Cardiac fibroblast (primary cell): Measurements from ENCODE around the gene ELL.

ENCODE experiments used
- DNase-seq, 2 donors: peaks; one replicate each; pipeline versions ENCODE4 v3.0.0 to v3.0.0-alpha.2; 2010; ENCODE audit warnings: low read depth in 2 of 2
- H3K4me3 ChIP-seq, 2 donors: replicated peaks in 1 of 2; 1 replicate in 1 of 2; 2 replicates in 1 of 2; pipeline ENCODE4 v1.5.1; 2011; ENCODE audit warnings: low read depth in 2 of 2, low read length in 2 of 2, mild to moderate bottlenecking in 2 of 2, moderate library complexity in 1 of 2
- CTCF ChIP-seq: IDR thresholded peaks from one replicate; pipeline ENCODE4 v1.5.1; 2011; ENCODE audit warnings: low read depth, mild to moderate bottlenecking, low read length, inconsistent platforms

Gene ELL

GRCh38 chr19:18504886-18505610, 16.8 kb downstream of the ELL start:
- no peak for DNase-seq
- no peak overlapping the region for H3K4me3 ChIP-seq
- no peak for TF ChIP-seq CTCF

DNA sequence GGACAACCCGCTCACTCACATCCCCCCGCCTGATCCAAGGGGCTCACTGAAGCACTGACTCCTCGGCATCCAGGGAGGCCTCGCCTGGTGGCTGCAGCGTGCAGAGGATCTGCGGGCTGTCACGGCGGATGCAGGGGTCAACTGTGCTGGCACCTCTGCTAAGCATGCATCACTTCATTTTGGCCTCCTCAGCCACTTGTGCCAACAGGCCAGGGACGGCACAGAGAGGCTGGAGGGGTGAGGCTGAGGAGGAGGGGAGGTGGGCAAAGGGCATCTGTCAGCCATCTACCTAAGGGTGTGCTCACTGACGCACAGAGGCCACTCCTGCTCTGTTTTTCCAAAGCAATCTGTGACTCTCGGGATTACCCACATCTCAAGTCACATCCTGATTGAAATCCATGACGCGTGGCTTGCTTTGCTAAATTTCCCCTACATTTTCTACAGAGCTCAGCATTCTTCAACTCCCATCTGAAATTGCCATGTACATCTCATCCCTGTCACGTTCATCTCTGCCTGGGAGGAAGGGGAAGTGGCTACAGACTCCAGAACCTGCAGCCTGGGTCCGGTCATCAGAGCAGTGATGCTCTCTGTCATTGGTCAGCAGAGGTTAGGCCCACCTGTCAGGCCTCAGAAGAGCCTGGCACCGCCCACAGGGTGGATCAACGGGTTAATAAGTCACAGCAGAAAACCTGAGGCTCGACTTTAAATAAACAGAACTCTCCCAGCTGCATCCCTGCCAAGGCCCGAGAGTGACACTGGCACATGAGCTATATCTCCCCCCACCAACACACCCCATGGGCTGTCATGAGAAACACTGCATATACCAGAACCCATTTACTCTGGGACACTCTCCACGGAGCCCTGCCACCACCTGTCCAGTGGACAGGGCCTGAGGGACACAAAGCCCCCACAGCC, 17.6 kb downstream of the ELL start:
- no peak for TF ChIP-seq CTCF

GRCh38 chr19:18503337-18503970, 18.4 kb downstream of the ELL start:
- DNase-seq: no peak
- no peak overlapping the region for H3K4me3 ChIP-seq
- TF ChIP-seq CTCF: no peak

More for the DNA sequence above, 17.6 kb downstream of the ELL start:
- no peak for DNase-seq
- H3K4me3 ChIP-seq: no peak overlapping the region

GRCh38 chr19:18502638-18503294, 19.1 kb downstream of the ELL start:
- DNase-seq: no peak
- no peak for TF ChIP-seq CTCF
- no peak overlapping the region for H3K4me3 ChIP-seq

DNA sequence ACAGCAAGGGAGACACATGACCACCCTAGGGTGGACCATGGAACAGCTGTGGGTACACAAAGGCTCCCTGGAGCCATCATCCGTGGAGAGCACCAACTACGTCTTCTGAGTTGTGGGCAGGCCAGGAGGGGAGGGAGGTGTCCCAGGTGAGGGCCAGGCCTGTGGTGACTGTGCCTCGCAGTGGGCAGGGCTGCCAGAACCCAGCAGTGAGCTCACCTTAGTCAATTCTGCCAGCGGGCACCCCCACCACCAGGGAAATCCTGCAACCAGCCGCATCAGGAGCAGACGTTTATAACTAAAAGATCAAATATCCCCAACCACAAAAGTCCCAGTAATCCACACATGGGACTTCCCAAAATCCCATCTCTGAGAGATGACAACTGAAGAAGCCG, 19.6 kb downstream of the ELL start:
- no peak overlapping the region for H3K4me3 ChIP-seq
- no peak for DNase-seq
- no peak for TF ChIP-seq CTCF

DNA sequence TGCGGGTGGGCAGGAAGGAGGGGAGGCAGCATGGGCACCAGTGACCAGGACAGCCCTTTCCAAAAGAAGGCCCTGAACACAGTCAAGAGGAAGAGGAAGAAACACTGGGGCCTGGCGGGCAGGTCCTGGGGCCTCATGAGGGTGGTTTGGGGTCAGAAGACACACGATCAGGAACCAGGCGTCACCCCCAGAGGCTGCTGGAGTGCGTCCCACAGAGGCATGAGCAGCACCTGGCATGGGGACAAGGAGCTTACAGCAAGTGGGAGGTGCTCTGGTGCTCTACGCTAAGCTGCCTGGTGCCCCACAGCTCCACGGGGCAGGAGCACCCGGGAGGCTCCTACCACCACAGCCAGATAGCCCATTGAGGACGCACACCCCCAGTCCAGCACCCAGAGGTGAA, 20.0 kb downstream of the ELL start:
- no peak for DNase-seq
- no peak overlapping the region for H3K4me3 ChIP-seq
- no peak for TF ChIP-seq CTCF
